Esophagus (tissue), 2 donors: ENCODE data around the gene DPYSL3. TPM values are rescaled to one million over a fixed set of nuclear protein-coding genes. Genes with fewer than 3 reads are reported as not detected.

Experiments
- H3K27ac ChIP-seq, 2 donors: one replicate each; pipeline ENCODE4 v1.5.1; 2013; ENCODE audit warnings: low read depth in 2 of 2, mild to moderate bottlenecking in 2 of 2, inconsistent platforms in 1 of 2, low read length in 1 of 2, moderate library complexity in 1 of 2
- H3K27me3 ChIP-seq, 2 donors: one replicate each; pipeline ENCODE4 v1.6.1; 2013; ENCODE audit warnings: low read length in 2 of 2, control low read depth in 1 of 2, mild to moderate bottlenecking in 1 of 2; ENCODE audit not compliant: insufficient read depth in 2 of 2, control insufficient read depth in 1 of 2
- H3K36me3 ChIP-seq, 2 donors: one replicate each; pipeline ENCODE4 v1.6.1; 2013; ENCODE audit warnings: low read length in 1 of 2; ENCODE audit not compliant: control insufficient read depth in 2 of 2, insufficient read depth in 2 of 2
- H3K4me1 ChIP-seq, 2 donors: one replicate each; pipeline ENCODE4 v1.6.1; 2013; ENCODE audit warnings: low read length in 1 of 2; ENCODE audit not compliant: control insufficient read depth in 2 of 2, insufficient read depth in 2 of 2
- H3K4me3 ChIP-seq, 2 donors: one replicate each; pipeline ENCODE4 v1.5.1; 2013; ENCODE audit warnings: low read length in 2 of 2, mild to moderate bottlenecking in 2 of 2, low read depth in 1 of 2, moderate library complexity in 1 of 2
- H3K9me3 ChIP-seq, 2 donors: one replicate each; pipeline ENCODE4 v1.6.1; 2013; ENCODE audit warnings: mild to moderate bottlenecking in 2 of 2, low read depth in 1 of 2, low read length in 1 of 2, moderate library complexity in 1 of 2; ENCODE audit not compliant: control insufficient read depth in 2 of 2, insufficient read depth in 1 of 2
- WGBS, 2 donors: extraction: QIAGEN DNeasy Blood & Tissue Kit; methylation state at CpG; one replicate each; pipeline ENCODE4 v1.1.7; 2013; 5-methylcytosine and 5-hydroxymethylcytosine counted together
- polyA plus RNA-seq, 2 donors: library from polyadenylated mRNA; stranded (reverse); fragments of 200-250 nt; gene quantifications; one replicate each; pipeline ENCODE4 v1.2.3, GENCODE V29; 2013
- donor health status: healthy with polysubstance abuse.
- donor health status: Bipolar disorder and iron deficiency.

Gene DPYSL3
- polyA plus RNA-seq, 2 donors = 7.2 to 22.1 TPM

GRCh38 chr5:147504011-147504410, 5.9 kb downstream of the DPYSL3 start:
- H3K4me3 ChIP-seq = no peak overlapping the region
- no peaks in the 10 kb centered on the region for H3K27me3 ChIP-seq
- no peaks in the 10 kb centered on the region for H3K36me3 ChIP-seq
- no peaks in the 10 kb centered on the region for H3K9me3 ChIP-seq
- peak overlapping the region; percentile 13 to 38 for H3K27ac ChIP-seq
- 35 to 47% methylated on average over 3 of the region's 3 CpGs for WGBS, 2 donors
- H3K4me1 ChIP-seq = peaks cover 0 to under 1% of the 10 kb centered on the region in 2 donors

- H3K36me3 ChIP-seq = no peaks in the 10 kb centered on the region
- 64 to 86% methylated on average over 3 of the region's 3 CpGs for WGBS, 2 donors
- no peaks in the 10 kb centered on the region for H3K27me3 ChIP-seq
- H3K4me3 ChIP-seq = no peak overlapping the region
- H3K27ac ChIP-seq = no peak overlapping the region
- H3K9me3 ChIP-seq = no peaks in the 10 kb centered on the region
- no peaks in the 10 kb centered on the region for H3K4me1 ChIP-seq
Observed at GRCh38 chr5:147490989-147491388, 18.9 kb downstream of the DPYSL3 start.

GRCh38 chr5:147487031-147487750, 22.7 kb downstream of the DPYSL3 start:
- no peaks in the 10 kb centered on the region for H3K9me3 ChIP-seq
- 63 to 70% methylated on average over 4 of the region's 4 CpGs for WGBS, 2 donors
- no peak overlapping the region for H3K27ac ChIP-seq
- no peaks in the 10 kb centered on the region for H3K36me3 ChIP-seq
- no peaks in the 10 kb centered on the region for H3K27me3 ChIP-seq
- no peaks in the 10 kb centered on the region for H3K4me1 ChIP-seq
- H3K4me3 ChIP-seq = no peak overlapping the region

GRCh38 chr5:147485814-147486213, 24.1 kb downstream of the DPYSL3 start:
- Histone ChIP-seq H3K27ac (no peak overlapping the region), H3K4me1 (no peaks in the 10 kb centered on the region), H3K4me3 (no peak overlapping the region), H3K36me3 (no peaks in the 10 kb centered on the region), H3K9me3 (no peaks in the 10 kb centered on the region), H3K27me3 (no peaks in the 10 kb centered on the region)
- 89 to 92% methylated on average over 2 of the region's 2 CpGs for WGBS, 2 donors

- H3K27ac ChIP-seq = peak overlapping the region in 1 of 2 donors; percentile 58
- H3K4me3 ChIP-seq = no peak overlapping the region
- 57 to 66% methylated on average over 6 of the region's 6 CpGs for WGBS, 2 donors
Observed at GRCh38 chr5:147485046-147485445, 24.8 kb downstream of the DPYSL3 start.

GRCh38 chr5:147484708-147485020, 25.2 kb downstream of the DPYSL3 start:
- H3K9me3 ChIP-seq = no peaks in the 10 kb centered on the region
- H3K36me3 ChIP-seq = no peaks in the 10 kb centered on the region
- no peaks in the 10 kb centered on the region for H3K4me1 ChIP-seq
- WGBS, 2 donors = 35 to 54% methylated on average over 3 of the region's 3 CpGs
- H3K27me3 ChIP-seq = no peaks in the 10 kb centered on the region
- peak overlapping the region in 1 of 2 donors; percentile 53 for H3K27ac ChIP-seq
- no peak overlapping the region for H3K4me3 ChIP-seq

More at GRCh38 chr5:147485046-147485445, 24.8 kb downstream of the DPYSL3 start:
- Histone ChIP-seq H3K36me3 (no peaks in the 10 kb centered on the region), H3K27me3 (no peaks in the 10 kb centered on the region), H3K4me1 (no peaks in the 10 kb centered on the region), H3K9me3 (no peaks in the 10 kb centered on the region)

- peak overlapping the region; percentile 64 to 71 for H3K27ac ChIP-seq
- no peak overlapping the region for H3K4me3 ChIP-seq
- no peaks in the 10 kb centered on the region for H3K36me3 ChIP-seq
- no peaks in the 10 kb centered on the region for H3K4me1 ChIP-seq
- WGBS, 2 donors = 6 to 27% methylated on average over 5 of the region's 5 CpGs
- no peaks in the 10 kb centered on the region for H3K27me3 ChIP-seq
- no peaks in the 10 kb centered on the region for H3K9me3 ChIP-seq
Observed at GRCh38 chr5:147483961-147484707, 25.7 kb downstream of the DPYSL3 start.

GRCh38 chr5:147483188-147483790, 26.6 kb downstream of the DPYSL3 start:
- H3K27me3 ChIP-seq = no peaks in the 10 kb centered on the region
- peak overlapping the region in 1 of 2 donors; percentile 71 for H3K27ac ChIP-seq
- no peaks in the 10 kb centered on the region for H3K4me1 ChIP-seq
- WGBS, 2 donors = 50 to 58% methylated on average over 5 of the region's 5 CpGs
- H3K36me3 ChIP-seq = no peaks in the 10 kb centered on the region
- no peak overlapping the region for H3K4me3 ChIP-seq
- no peaks in the 10 kb centered on the region for H3K9me3 ChIP-seq

GRCh38 chr5:147482706-147483180, 27.1 kb downstream of the DPYSL3 start:
- H3K27me3 ChIP-seq = no peaks in the 10 kb centered on the region
- no peak overlapping the region for H3K27ac ChIP-seq
- no peaks in the 10 kb centered on the region for H3K4me1 ChIP-seq
- H3K36me3 ChIP-seq = no peaks in the 10 kb centered on the region
- H3K4me3 ChIP-seq = no peak overlapping the region
- no peaks in the 10 kb centered on the region for H3K9me3 ChIP-seq
- WGBS, 2 donors = 65 to 66% methylated on average over 7 of the region's 7 CpGs
